Thyroid gland (tissue), 4 donors: ENCODE measurements around the gene SMARCC1.

Experiments
- CTCF ChIP-seq, 6 experiments: fragments of 200-600 bp in 3 of 6; fragments of 450-650 bp in 3 of 6; sonication (generic) in 3 of 6; IDR thresholded peaks; one replicate each; pipeline ENCODE4 v1.5.1; 2016 to 2019; ENCODE audit warnings: antibody characterized with exemption in 6 of 6, mild to moderate bottlenecking in 2 of 6, inconsistent platforms in 1 of 6, moderate library complexity in 1 of 6
- POLR2A ChIP-seq, 2 donors: fragments of 450-650 bp; IDR thresholded peaks; one replicate each; pipeline ENCODE4 v1.6.1; 2017; ENCODE audit warnings: antibody characterized with exemption in 2 of 2, mild to moderate bottlenecking in 2 of 2, moderate library complexity in 1 of 2

GRCh38 chr3:47712398-47712797 lies 69.3 kb downstream of the SMARCC1 start:
- TF ChIP-seq CTCF (IDR thresholded peaks at IDR 0.05), result no peak
- TF ChIP-seq POLR2A (IDR thresholded peaks at IDR 0.05), result no peak
